Naive B cell (primary cell): ENCODE data around the gene CLRN3. TPM values are rescaled to one million over a fixed set of nuclear protein-coding genes. Genes with fewer than 3 reads are reported as not detected.

ENCODE experiments used
- ATAC-seq, 2 donors: fragments of 150-1000 bp; cut with Tn5 transposase; 2 replicates each; pipeline ENCODE4 v1.10.0; 2021; ENCODE audit warnings: low read depth in 2 of 2, mild to moderate bottlenecking in 2 of 2, moderate library complexity in 2 of 2
- DNase-seq: peaks from one replicate; pipeline ENCODE4 v3.0.0; 2022
- H3K27ac Mint-ChIP-seq, 6 donors: one replicate each; pipeline ENCODE4 v1.8.0; 2020 to 2022; ENCODE audit warnings: mild to moderate bottlenecking in 6 of 6, mixed read lengths in 6 of 6, moderate library complexity in 5 of 6, inconsistent platforms in 2 of 6
- H3K27me3 Mint-ChIP-seq, 3 donors: one replicate each; pipeline ENCODE4 v1.8.0; 2021 to 2022; ENCODE audit warnings: mixed read lengths in 3 of 3, mild to moderate bottlenecking in 1 of 3
- H3K36me3 Mint-ChIP-seq, 2 donors: one replicate each; pipeline ENCODE4 v1.8.0; 2020 to 2022; ENCODE audit warnings: mixed read lengths in 2 of 2, inconsistent platforms in 1 of 2, mild to moderate bottlenecking in 1 of 2
- H3K4me1 Mint-ChIP-seq, 3 donors: one replicate each; pipeline ENCODE4 v1.8.0; 2020 to 2022; ENCODE audit warnings: mixed read lengths in 3 of 3, inconsistent platforms in 1 of 3, mild to moderate bottlenecking in 1 of 3, moderate library complexity in 1 of 3
- H3K4me3 Mint-ChIP-seq, 8 donors: one replicate each; pipeline ENCODE4 v1.8.0; 2020 to 2022; ENCODE audit warnings: mild to moderate bottlenecking in 8 of 8, mixed read lengths in 8 of 8, moderate library complexity in 8 of 8, inconsistent platforms in 2 of 8
- H3K9me3 Mint-ChIP-seq, 7 donors: one replicate each; pipeline ENCODE4 v1.8.0; 2020 to 2022; ENCODE audit warnings: mixed read lengths in 7 of 7, mild to moderate bottlenecking in 5 of 7, inconsistent platforms in 2 of 7, moderate library complexity in 1 of 7
- polyA plus RNA-seq, 6 donors: library from polyadenylated mRNA; unstranded; fragments of 300-500 nt; fragmentation: Illumina TruSeq; gene quantifications; one replicate each; pipeline ENCODE4 v1.2.3, GENCODE V29; 2021; ENCODE audit warnings: low read depth in 6 of 6

The CLRN3 gene
- polyA plus RNA-seq, 6 donors from 2014 or later: not detected

DNA sequence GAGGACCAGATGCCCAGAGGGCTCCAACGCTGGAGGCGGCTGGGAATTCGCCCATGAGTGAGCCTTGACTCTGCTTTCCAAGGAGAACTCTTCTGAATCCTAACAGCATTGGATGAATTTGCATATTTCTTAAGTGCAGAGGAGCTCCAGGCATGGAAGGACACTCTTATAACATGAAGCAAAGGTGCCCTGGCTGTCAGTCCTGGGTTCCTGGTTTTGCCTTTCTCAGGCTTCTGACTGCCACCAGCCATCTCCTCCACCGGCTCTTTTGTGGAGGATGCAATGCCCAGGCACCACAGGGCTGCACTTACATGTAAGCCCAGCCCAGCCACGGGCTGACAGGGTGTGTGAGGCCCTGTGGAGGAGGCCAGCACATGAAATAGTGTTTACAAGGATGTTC is 8.2 kb downstream of the CLRN3 start:
- peaks cover 0 to 8% (median 8%) of the 10 kb centered on the region in 3 donors for H3K27me3 Mint-ChIP-seq
- H3K9me3 Mint-ChIP-seq: no peaks in the 10 kb centered on the region
- H3K27ac Mint-ChIP-seq: no peak overlapping the region
- no peak overlapping the region for H3K4me3 Mint-ChIP-seq
- peaks cover 9 to 24% (median 9%) of the 10 kb centered on the region in 3 donors for H3K4me1 Mint-ChIP-seq
- DNase-seq (no peak), ATAC-seq (no peak)
- H3K36me3 Mint-ChIP-seq: no peaks in the 10 kb centered on the region

DNA sequence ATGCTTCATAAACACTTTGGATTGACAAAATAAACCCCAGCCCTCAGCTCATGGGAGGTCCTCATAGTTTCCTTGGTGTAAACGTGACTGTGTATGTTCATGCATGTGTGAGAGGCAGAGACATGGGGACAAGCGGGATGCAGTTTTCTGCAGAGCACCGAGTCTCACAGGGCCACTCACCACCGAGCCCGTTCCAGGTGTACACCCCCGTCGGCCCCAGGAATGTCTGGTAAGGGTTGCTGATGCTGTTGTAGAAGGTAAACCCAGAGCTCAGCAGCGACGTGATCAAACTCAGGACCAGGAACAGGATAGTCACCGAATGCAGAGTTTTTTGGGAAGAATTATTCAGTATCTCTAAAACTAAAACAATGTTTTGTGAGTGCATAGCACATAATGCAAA is 9.2 kb downstream of the CLRN3 start:
- Mint-ChIP-seq H3K36me3 (no peaks in the 10 kb centered on the region), H3K9me3 (no peaks in the 10 kb centered on the region), H3K27me3 (peaks cover 0 to 8% (median 4%) of the 10 kb centered on the region in 3 donors), H3K4me3 (no peak overlapping the region), H3K4me1 (peaks cover 9 to 29% (median 9%) of the 10 kb centered on the region in 3 donors), H3K27ac (no peak overlapping the region)
- ATAC-seq: no peak
- no peak for DNase-seq

DNA sequence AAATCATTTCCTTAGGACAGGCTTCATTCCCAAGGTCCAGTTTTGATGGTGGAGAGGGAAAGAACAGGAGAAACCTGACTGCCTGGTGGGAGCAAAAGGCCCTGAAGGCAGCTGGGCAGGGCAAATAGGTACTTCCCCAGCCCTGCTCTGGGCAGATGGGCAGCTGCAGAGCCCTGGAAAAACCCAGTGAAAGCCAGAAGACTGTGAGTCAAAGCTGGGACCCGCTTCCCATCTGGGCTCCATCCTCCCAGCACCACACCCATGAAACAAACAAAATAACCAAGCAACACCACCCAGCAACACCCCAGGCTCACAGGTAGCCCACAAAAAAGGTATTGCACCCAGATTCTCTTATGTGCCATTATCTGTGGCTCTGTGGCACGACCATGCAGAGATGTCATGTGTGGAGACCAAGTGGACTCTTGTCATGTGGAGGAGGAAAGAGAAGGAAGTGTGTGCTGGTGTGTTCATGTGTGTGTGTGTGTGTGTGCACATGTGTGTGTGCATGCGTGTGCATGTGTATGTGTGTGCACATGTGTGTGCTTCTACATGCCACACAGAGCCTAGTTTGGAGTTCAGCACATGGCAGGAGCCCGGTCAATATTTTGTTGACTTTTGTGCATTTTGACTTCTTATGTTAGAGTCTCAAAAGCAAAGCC is 9.8 kb downstream of the CLRN3 start:
- ATAC-seq (no peak), DNase-seq (no peak)
- peaks cover 0 to 8% (median 0%) of the 10 kb centered on the region in 3 donors for H3K27me3 Mint-ChIP-seq
- peak overlapping the region in 2 of 6 donors; percentile 18 to 52 for H3K27ac Mint-ChIP-seq
- H3K4me3 Mint-ChIP-seq: no peak overlapping the region
- peaks cover 9 to 29% (median 9%) of the 10 kb centered on the region in 3 donors for H3K4me1 Mint-ChIP-seq
- H3K36me3 Mint-ChIP-seq: no peaks in the 10 kb centered on the region
- H3K9me3 Mint-ChIP-seq: no peaks in the 10 kb centered on the region

DNA sequence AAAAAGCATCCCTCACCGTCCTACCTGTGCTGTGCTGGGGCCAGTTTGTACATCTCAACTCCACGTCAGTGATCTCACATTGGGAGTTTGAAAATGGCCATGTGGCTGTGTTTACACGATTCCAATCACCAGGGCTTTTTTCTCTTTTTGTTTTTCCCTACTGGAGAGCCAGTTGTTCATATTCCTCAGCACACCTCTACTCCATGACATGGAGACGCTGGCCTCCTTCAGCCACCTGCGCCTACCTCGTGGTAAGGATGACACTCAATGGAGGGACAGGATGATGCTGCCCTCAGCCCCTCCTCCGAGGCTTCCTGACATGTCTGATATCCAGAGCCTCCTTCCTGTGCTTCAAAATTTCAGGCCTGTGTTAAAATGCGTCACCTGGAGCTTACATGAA is 10.3 kb downstream of the CLRN3 start:
- Mint-ChIP-seq H3K27ac (peak overlapping the region in 2 of 6 donors; percentile 18 to 52), H3K36me3 (no peaks in the 10 kb centered on the region), H3K4me1 (peaks cover 9 to 29% (median 9%) of the 10 kb centered on the region in 3 donors), H3K27me3 (peaks cover 0 to 8% (median 0%) of the 10 kb centered on the region in 3 donors), H3K4me3 (no peak overlapping the region), H3K9me3 (no peaks in the 10 kb centered on the region)
- no peak for DNase-seq
- ATAC-seq: no peak

DNA sequence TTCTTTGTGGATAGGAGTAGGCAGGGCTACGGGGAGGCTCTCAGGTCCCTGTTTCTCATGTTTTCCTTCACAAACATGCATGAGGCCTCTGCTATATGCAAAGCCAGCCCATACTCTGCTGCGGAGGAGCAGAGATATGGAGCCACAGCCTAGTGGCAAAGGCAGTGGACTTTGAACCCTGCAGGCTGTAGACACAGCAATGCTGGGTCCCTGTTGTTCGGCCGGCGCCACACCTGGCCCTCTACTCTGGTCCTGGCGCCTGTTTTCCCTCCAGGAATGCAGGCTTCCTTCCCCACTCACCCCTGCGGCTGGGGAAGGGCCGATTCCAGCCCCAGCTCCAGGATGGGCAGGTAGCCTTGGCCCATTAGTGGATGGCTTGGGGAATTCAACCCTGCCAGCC is 11.5 kb downstream of the CLRN3 start:
- Mint-ChIP-seq H3K4me3 (peak overlapping the region in 2 of 8 donors; percentile 25 to 33), H3K9me3 (no peaks in the 10 kb centered on the region), H3K27ac (peak overlapping the region in 2 of 6 donors; percentile 27 to 54), H3K36me3 (no peaks in the 10 kb centered on the region), H3K4me1 (peaks cover 9 to 29% (median 9%) of the 10 kb centered on the region in 3 donors), H3K27me3 (peaks cover 0 to 3% (median 0%) of the 10 kb centered on the region in 3 donors)
- ATAC-seq: no peak
- no peak for DNase-seq

DNA sequence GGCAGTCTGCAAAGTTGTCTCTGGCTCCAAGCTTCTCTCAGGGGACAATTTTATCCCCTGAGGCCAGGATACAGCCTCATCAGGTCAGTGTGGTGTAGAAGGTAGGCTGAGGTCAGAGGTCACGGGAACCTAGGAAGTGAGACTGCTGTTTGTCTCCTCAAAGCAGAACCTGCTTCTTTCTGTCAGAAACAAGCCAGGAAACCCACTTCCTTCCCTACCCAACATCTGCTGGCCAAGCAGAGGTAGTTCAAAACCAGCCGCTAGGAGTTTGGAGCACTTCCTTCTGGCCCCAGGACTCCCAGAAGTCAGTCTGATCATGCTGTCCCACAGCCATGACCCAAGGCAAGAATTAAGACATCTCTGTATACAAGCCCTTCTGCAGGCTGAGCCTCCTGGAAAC is 12.2 kb downstream of the CLRN3 start:
- peak overlapping the region; percentile 52 to 91 (median 84) for H3K27ac Mint-ChIP-seq
- no peaks in the 10 kb centered on the region for H3K9me3 Mint-ChIP-seq
- ATAC-seq (peak; percentile 72 to 74), DNase-seq (peak; percentile 7)
- peaks cover 9 to 29% (median 9%) of the 10 kb centered on the region in 3 donors for H3K4me1 Mint-ChIP-seq
- H3K4me3 Mint-ChIP-seq: peak overlapping the region in 4 of 8 donors; percentile 16 to 72 (median 50)
- H3K36me3 Mint-ChIP-seq: no peaks in the 10 kb centered on the region
- H3K27me3 Mint-ChIP-seq: no peaks in the 10 kb centered on the region

DNA sequence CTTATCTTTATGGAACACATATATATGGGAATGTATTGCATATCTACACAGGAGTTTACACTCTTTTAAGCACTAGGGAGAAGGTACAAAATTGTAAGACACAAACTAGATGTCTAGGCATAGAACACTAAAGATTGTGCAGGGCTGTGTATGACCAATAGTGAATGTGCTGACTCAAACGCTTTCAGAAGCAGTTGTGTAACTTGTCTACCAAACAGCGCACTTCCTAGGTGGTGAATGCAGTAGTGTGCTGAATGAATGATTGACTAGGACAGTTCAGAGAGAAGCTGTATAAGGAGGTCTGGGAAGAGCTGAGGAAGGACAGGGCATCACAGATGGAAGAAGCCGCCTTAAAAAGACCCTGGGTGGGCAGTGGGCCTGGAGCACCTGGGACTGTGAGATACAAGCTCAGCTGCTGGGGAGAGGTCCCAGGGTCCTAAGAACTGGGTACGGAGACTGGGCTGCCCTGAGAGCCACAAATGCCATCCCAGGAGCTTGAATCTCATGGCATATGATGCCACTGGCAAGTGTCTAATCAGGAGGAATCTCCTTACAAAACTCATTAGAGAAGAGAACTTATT is 14.2 kb downstream of the CLRN3 start:
- Mint-ChIP-seq H3K27me3 (no peaks in the 10 kb centered on the region), H3K27ac (peak overlapping the region in 2 of 6 donors; percentile 55 to 91), H3K9me3 (no peaks in the 10 kb centered on the region), H3K4me1 (peaks cover 9 to 29% (median 9%) of the 10 kb centered on the region in 3 donors), H3K36me3 (no peaks in the 10 kb centered on the region), H3K4me3 (no peak overlapping the region)
- ATAC-seq: no peak
- no peak for DNase-seq

DNA sequence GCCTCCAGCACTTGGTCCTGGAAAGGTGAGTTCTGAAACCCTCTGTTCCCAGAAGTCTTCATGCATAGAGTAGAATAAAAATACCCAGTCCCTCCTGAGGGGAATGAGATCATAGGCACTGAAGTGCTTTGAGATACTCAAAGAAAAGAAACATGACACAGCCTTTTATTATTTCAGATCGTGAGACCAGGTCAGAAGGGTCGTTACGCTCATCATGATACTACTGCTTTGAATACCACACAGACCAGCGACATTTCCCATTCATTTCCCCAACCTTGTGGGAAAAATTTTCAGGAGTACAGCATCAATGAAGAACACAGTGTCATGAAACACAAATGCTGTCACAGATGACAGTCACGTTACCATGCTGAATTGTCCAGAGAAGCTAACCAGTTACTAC is 15.0 kb downstream of the CLRN3 start:
- Mint-ChIP-seq H3K27me3 (no peaks in the 10 kb centered on the region), H3K4me3 (no peak overlapping the region), H3K9me3 (no peaks in the 10 kb centered on the region), H3K4me1 (peaks cover 5 to 30% (median 9%) of the 10 kb centered on the region in 3 donors), H3K27ac (no peak overlapping the region), H3K36me3 (no peaks in the 10 kb centered on the region)
- ATAC-seq: no peak
- DNase-seq: no peak

DNA sequence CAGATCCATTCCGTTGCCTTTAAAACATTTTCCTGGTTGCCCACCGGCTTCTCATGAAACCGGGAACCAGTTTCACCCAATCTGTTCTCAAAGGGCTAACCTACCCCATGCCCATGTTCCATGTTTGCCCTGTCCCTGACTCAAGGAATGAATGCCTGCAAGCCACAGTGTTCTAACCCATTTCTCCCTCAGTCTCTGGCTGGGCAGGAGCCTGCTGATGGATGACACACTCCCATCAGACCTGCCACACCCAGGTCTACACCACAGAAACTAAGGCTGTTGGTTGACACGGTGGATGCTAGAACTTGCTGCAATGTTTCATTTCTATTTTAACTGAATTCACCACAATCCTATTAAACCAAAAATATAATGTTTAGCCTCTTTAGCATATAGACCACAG is 15.6 kb downstream of the CLRN3 start:
- DNase-seq (no peak), ATAC-seq (no peak)
- no peak overlapping the region for H3K27ac Mint-ChIP-seq
- no peaks in the 10 kb centered on the region for H3K27me3 Mint-ChIP-seq
- H3K9me3 Mint-ChIP-seq: no peaks in the 10 kb centered on the region
- peaks cover 5 to 30% (median 9%) of the 10 kb centered on the region in 3 donors for H3K4me1 Mint-ChIP-seq
- no peaks in the 10 kb centered on the region for H3K36me3 Mint-ChIP-seq
- H3K4me3 Mint-ChIP-seq: no peak overlapping the region

DNA sequence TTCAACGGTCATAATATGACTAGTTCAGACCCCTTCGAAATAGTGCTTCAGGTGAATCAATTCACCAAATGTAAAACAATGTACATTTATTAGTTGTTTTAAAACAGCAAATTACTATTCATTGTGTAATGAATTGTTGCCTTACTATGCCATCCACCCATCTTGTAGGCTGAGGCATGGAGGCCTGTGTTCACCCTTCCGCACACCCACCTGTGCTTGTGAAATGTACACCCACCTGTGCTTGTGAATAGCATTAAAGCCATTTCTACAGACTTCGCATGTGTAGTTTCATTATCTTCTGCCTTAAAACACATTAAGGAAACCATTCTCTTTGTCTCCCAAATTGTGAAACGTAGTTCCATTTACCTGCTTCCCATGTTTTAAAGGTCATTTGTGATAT is 16.8 kb downstream of the CLRN3 start:
- Mint-ChIP-seq H3K4me1 (peaks cover 5 to 23% (median 14%) of the 10 kb centered on the region in 3 donors), H3K9me3 (peaks cover 0 to 4% (median 0%) of the 10 kb centered on the region in 7 donors), H3K27me3 (peaks cover 0 to 9% (median 3%) of the 10 kb centered on the region in 3 donors), H3K4me3 (no peak overlapping the region), H3K36me3 (peaks cover 0 to 3% of the 10 kb centered on the region in 2 donors), H3K27ac (no peak overlapping the region)
- DNase-seq: no peak
- no peak for ATAC-seq

DNA sequence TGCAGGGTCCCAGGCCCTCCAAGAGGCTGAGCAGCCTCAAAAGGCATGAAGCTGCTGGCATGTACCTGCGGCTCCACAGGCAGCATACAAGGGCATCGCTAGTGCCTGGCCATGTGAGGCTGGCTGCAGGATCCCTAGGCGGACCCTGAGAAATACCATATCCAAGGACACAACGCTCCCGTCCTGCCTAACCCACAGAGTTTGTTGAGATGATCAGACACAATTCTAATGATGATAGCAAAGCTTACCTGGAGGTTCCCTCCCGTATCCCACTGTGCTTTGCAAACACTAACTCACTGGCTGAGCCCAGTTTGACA is 17.3 kb downstream of the CLRN3 start:
- Mint-ChIP-seq H3K27me3 (peaks cover 0 to 9% (median 3%) of the 10 kb centered on the region in 3 donors), H3K4me3 (peak overlapping the region in 1 of 8 donors; percentile 35), H3K9me3 (peaks cover 0 to 6% (median 0%) of the 10 kb centered on the region in 7 donors), H3K27ac (no peak overlapping the region), H3K36me3 (peaks cover 0 to 5% of the 10 kb centered on the region in 2 donors), H3K4me1 (peaks cover 2 to 19% (median 12%) of the 10 kb centered on the region in 3 donors)
- DNase-seq (no peak), ATAC-seq (no peak)

DNA sequence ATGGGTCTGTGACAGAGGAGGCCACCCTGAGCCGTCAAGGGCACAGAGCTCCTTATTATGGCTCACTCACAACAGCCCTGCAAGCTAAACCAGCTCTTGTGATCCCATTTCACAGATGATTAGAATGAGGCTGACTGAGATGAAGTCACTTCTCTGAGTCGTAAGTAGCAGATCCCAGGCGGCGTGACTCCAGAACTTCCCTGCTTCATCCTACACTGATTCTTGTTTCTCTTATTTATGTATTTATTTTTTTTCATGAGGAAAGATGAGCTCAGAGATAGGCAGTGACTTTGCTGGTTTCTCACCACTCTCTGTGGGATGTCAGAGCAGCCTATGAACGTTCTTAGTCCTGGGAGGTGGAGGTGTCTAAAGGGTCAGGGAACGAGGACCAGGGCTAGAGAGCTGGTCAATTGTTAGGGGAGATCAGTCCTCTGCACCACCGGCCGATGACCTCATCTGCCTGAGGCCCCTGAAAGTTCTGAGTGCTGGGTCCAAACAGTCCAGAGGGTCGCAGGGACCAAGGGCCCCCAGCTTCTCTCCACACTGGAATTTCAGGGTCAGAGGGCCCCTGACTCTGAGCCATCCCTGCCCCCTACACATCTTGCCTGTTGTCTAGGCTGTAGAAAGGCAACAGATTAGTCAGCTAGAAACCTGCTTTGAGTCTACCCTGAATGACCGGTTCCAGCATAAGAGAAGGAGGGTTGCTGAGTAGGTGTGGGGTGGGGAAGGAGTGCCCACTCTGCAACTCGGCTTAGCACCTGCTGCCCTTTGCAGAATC is 17.9 kb downstream of the CLRN3 start:
- Mint-ChIP-seq H3K4me1 (peaks cover 0 to 14% (median 7%) of the 10 kb centered on the region in 3 donors), H3K9me3 (peaks cover 0 to 8% (median 1%) of the 10 kb centered on the region in 7 donors), H3K27me3 (peaks cover 0 to 9% (median 3%) of the 10 kb centered on the region in 3 donors), H3K27ac (no peak overlapping the region), H3K36me3 (peaks cover 0 to 8% of the 10 kb centered on the region in 2 donors), H3K4me3 (no peak overlapping the region)
- ATAC-seq: no peak
- DNase-seq: no peak

DNA sequence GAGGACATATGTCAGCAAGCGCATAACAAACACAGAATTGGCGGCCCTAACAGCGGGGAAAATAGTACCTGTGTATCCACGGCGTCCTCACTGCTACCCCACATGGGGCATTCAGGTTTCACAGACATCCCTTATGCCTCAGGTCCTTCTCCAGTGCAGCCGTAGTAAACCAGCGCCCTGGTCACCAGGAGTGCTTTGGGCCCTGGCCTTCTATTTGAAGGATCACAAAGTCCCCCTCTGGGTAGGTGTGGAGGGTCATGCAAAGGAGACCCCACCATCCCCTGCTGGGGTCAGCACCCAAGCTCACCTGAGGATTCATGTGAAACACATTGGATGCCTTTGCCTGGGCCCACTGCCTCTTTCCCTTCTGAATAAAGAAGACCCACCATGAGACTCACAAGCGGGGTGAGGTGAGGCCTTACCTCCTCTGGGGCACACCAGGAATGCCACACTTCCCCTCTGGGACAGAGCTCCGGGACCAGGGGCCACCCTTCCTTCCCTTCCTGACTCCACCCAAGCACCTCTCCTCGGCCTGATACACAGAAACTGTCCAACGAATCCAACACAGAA is 18.8 kb downstream of the CLRN3 start:
- Mint-ChIP-seq H3K9me3 (peaks cover under 1 to 16% (median 10%) of the 10 kb centered on the region in 7 donors), H3K27ac (no peak overlapping the region), H3K27me3 (peaks cover 2 to 9% (median 3%) of the 10 kb centered on the region in 3 donors), H3K4me3 (no peak overlapping the region), H3K4me1 (peaks cover 0 to 7% (median 7%) of the 10 kb centered on the region in 3 donors), H3K36me3 (peaks cover 0 to 16% of the 10 kb centered on the region in 2 donors)
- DNase-seq (no peak), ATAC-seq (no peak)
